ENCODE data around the gene INSM1.

Gene INSM1

DNA sequence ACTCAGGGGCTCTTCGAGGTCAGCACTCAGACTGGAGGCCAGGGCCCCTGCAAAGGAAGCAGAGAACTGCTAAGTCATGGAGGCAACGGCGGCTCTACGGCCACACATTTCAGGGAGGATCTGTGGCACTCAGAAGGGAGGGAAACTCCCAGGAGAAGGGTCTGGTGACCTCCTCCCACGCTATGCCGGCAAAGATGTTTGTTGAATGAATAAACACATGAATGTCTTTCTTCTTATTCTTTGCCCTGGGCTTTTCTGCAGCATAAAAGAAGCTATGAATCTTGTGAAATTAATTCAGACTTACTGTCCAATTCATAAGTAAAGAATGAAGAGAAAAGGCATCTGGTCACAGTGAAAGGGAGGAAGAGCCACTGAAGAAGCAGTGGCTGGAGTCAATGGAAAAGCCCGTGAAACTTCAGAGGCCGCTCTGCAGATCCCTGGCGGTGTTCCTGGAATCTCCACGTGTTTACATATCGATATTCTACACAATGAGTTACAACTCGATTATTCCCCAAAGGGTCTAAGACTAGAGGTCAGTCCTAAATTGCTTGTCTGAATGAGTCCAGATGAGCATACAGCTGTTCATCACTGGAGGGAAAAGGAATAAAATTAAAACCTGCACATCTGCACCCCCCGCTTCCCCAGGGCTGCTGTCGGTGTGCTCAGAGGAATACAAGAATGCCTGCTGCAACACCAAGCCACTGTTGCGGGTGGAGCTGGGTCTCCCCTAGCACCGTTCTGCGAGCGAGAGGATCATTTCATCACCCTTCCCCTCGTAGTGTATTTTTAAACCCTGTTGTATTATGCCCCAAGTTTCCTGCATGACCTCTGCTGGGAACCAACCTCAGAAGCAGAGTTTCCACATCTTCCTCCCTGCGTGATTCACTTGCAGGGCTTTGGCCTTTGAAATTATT, 25.6 kb downstream of the INSM1 start:
- peak; percentile 39 for DNase-seq (ENCODE audit: low spot score)

DNA sequence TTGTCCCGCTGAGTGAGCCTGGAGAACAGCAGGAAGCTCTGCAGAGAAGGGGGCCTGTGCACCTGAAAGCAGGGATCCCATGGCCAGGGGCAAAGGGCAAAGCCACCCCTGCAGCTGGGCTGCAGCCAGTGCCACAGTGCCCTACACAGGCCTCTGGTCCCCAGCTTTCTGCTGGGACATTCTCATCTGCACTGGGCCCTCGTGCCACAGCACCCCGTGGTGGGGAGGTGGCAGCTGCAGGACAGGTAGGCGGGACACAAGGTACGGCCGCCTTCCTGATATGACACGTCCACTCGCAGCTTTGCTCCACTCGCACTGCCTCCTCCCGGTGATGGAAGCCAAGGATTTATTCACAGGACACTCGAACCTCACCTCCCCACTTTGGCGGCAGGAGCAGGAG, 27.2 kb downstream of the INSM1 start:
- no peak for DNase-seq (ENCODE audit: low spot score)

DNA sequence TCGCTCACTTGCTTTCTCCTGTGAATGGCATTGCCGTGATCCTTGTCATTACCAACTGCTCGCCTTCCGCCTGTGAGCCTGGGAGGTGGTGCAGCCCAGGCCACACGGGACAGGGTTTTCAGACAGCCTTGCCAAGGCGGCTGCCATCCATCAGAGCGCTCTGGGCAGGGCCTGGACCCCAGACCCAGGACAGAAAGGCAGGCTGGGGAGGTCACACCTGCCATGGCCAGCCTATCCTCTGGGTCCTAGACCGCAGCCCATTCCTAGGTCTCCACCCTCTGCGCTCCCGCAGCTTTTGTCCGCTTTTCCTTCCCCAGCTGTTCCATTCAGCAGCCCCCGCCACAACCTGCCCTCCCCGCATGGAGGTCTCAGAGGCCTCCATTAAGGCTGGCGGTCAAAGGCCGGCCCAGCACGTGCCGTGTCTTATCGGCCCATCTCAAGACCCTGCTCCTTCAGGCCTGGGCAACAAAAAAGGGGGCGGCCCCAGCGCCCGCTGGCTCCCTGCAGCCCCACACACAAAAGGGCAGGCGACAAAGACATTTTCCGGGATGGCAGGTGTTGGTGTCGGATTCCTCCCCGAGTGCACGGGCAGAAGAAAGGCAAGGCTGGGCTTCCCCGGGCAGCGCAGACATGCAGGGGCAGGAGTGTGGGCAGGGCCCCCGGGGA, 28.1 kb downstream of the INSM1 start:
- no peak for DNase-seq (ENCODE audit: low spot score)

DNA sequence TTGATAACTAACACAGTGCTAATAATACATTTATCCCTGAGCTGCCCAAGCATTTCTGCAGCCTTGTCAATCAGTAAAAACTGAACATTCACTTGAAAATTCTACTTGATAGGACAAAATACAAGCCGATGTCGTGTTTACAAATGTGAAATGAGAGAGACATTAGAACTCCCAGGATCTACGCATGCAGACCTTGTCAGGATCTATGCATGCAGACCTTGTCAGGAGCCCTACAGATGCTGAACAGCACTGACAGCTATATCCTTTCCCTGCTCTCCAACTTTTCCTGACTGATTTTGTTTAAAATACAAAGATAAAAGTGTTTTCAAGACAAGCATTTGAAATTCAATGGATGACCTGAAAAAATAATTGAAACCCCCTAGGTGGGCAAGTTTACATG, 28.9 kb downstream of the INSM1 start:
- no peak for DNase-seq (ENCODE audit: low spot score)

DNA sequence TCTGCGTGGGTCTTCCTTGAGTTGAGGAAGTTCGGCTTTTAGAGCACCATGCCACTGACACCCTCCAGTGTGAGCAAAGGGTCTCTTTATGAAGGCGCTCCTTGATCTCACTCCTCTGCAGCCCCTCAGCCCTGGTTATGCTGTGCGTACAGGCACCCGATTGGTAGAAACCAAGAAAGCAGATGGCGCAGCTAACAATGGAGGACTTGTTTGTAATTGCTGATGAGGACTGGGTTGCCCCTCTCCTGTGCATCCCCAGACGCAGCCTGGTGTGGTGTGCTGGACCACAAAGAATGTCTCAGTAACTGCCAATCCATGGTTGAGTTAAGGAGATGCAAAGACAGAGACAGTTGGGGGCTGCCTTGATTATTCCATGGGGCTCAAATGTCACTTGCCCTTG, 30.2 kb downstream of the INSM1 start:
- no peak for DNase-seq (ENCODE audit: low spot score)

DNA sequence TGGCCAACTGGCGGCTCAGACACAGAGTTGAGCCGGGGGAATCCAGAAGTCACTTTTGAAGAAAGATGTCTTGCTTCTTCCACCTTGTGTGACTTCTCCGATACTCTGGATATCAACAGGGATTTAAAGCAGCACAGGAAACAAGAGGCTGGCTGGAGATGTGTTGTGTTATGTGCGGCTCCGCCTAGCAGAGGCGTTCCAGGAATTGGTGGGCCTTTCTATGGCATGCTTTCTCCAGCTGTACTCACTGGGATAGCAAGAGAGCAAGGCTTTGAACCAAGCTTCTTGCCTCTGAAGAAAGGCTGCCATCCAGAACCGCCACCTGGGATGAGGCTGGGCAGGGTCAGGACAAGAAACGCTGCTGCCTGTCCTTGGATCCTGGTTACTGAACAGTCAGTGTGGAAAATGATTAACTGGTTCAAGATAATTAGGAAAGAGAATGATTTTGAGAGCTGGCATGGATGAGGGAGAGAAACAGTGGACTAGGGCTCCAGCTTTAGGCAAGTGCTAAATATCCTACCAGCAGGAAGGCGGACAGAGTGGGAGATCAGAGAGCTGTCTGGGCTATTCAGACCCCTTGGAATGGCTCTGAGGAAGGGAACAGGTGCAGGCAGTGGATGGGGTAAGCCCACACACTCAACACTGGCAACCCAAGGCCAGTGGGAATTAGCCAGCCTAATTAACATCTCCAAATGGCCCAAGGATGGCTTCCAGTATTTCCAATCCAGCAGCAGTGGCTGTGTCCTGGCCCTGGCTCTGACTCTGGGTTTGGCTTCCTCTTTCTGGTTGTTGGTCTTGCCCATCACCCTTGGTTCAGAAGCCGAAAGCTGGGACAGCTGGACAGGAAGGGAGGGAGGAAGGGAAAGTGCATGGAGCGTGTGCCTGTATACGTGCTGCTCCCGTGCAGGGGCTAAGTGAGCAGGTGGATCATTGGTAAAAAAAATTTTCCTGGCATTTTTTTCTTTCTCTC, 31.9 kb downstream of the INSM1 start:
- no peak for DNase-seq (ENCODE audit: low spot score)

DNA sequence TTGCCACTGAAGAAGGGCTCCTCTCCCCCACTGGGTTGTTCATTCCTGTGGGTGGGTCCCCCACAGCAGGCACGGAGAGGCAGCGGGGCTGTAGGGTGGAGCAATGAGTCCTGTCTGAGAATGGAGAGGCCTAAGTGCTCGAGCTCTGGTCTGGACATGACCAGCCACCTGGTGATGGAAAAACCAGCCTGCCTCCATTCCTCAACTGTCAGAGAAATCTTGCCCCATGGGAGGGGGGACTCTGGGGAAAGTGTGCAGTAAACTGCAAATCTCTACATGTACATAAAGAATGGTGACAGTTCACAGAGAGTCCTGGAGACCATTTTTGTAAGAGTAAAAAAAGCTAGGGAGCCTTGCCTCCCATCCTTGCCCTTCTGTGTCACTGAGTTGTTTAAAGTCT, 34.1 kb downstream of the INSM1 start:
- DNase-seq (ENCODE audit: low spot score), result no peak

DNA sequence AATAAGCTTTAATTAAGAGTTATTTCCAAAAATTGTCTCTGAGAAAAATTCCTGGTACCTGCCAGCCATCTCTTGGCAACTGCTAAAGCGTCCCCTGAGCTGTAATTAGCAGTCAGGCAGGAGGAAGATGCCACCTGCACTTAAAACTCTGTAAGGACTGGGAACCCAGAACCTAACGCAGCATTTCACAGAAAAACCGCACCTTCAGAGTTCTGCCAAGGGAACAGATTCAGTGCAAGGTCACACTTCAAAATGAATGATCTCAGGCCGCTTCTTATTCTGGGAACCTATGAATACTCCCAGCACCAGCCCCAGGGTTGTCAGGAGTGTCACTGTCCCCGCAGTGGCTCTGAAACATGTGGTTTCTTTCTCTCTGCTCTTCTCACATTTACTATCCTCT, 36.7 kb downstream of the INSM1 start:
- DNase-seq (ENCODE audit: low spot score), result no peak

DNA sequence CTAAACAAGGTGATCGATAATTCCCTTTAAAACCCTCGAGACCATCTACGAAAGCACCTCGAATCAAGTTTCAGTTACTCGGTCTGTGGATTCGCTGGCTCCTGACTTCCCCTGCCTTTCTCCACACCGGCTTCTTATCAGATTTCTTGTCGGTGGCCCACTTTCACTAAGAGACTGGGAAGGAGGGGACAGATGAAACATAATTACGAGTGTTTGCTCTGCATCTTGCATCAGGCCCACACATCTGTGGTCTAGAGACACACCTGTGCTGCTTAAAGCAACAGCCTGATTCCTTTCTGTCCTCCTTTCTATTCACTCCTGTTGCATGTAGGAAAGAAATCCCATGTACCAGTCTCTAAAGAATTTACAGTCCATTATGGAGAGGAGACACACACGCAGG, 37.7 kb downstream of the INSM1 start:
- no peak for DNase-seq (ENCODE audit: low spot score)

DNA sequence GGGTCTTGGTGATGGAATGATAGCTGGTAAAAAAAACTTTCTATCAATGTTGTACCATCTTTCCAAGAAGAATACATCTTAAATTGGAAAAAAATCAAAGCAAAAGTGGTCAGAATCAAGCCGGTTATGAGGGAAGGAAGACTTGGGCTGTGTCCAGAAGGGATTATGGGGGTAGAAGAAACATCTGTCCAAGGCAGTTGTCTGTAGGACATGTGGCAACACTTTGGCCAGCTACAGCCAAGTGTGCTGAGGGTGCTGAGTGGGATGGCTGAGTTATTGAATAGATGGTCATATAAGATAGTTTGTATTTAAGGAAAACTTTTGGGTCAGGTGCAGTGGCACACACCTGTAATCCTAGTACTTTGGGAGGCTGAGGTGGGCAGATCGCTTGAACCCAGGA, 38.4 kb downstream of the INSM1 start:
- no peak for DNase-seq (ENCODE audit: low spot score)

DNA sequence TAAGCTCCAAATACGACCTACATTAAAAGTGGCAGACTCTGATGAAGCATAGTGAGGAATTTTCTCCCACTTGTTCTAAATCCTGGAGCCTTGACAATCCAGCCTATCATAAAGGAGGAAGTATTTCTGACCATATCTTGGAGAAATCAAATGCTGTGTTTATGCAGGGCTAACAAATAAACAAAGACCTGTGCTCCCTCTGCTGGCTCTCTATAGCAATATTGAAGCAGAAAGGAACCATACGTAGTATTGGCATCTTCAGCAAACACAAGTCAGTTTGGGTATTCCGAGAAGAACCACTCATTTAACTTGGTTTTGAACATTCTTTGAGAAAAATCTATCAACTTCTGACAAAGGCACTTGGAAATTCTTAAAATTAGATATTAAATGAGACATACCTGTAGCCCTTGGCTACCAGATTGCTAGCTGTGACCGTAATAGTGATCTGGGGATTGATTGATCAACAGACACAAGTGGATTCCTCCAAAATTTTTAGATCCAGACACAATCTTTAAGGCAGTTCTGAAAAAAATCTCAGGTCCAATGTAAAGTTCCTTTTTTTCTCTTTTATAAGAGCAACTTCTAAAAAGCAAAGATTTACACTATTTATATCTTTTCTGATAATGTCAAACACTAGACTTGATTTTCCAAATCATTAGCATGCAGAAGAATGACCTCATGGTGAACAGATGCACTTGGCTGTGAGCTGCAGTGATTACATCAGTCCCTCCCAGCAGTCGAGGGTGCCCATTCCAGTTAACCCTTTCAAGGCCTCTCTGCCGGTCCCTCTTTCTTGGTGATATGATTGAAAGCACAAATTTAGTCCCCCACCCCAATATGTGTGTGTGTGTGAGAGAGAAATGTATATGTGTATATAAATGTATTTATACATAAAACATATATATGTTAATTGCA, 40.2 kb downstream of the INSM1 start:
- peak; percentile 50 for DNase-seq (ENCODE audit: low spot score)

DNA sequence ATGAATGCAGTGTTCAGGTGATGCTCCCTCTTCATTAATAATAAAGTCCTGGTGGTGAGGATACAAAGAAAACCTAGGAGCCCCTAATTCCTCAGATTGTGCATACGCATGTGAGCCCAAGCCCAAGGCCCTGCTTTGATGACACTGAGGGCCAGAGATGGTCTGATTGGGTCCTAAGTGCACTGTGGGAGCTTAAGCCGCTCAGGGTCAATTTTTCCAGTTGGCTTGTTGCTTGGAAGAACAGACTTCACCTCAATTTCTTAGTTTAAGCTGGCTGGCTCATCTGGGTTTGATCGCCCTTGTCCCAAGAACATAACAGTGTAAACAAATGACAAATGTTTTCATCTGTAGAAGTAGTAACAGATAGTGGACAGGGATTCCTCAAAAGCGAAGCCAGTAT, 41.4 kb downstream of the INSM1 start:
- DNase-seq (ENCODE audit: low spot score), result no peak

DNA sequence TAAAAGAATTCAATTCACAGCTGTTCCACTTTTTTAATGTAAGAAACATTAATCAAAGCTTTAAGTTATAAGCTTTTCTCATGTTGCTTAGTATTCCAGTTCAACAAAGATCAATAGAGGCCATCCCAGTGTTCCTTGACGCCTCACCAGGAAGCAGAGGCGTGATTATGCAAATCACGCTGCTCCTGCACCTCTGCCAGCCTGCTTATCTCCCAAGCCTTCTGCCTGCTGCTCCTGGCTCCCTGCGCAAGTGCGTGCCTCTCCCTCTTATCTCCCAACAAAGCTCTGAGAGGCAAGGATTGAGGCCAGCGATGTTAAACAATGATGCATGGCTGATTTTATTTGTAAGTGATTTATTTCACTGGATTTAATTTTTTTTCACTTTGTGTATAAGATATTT, 42.8 kb downstream of the INSM1 start:
- no peak for DNase-seq (ENCODE audit: low spot score)

DNA sequence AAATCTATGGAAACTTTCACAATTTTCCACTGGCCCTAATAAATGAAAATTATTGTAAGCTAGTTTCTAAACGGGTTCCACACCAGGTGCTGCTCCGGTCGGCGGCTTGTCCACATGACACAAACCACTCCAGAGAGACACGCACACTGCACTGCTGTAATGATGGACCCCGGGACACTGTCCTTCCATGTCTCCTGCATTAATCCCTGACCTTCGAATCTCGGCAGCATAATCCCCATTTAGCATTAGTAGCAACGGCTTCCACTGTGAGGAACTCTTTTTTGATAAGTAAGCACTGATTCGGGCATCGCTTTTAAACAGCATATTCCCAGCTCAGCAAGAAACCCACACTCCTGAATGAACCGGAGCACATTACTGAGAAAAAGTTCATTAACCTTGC, 43.5 kb downstream of the INSM1 start:
- DNase-seq (ENCODE audit: low spot score), result no peak

DNA sequence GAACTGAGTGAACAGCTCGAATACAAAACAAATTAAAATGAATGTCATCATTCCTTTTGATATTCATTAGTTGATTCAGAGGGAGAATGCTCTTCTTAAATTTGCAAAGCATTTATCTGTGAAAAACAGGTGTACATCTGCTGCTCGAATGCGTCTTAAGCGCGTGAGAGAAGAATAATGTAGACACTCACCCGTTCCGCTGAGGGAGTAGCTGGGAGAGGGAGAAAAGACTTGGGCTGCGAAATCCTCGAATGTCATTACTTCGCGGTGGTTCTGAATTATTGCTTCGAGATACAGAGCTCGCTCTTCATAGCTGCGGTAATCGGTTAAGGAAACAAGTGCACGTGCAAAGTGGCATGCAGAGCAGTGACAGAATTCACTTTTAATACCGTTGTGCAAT, 43.9 kb downstream of the INSM1 start:
- DNase-seq (ENCODE audit: low spot score), result no peak

DNA sequence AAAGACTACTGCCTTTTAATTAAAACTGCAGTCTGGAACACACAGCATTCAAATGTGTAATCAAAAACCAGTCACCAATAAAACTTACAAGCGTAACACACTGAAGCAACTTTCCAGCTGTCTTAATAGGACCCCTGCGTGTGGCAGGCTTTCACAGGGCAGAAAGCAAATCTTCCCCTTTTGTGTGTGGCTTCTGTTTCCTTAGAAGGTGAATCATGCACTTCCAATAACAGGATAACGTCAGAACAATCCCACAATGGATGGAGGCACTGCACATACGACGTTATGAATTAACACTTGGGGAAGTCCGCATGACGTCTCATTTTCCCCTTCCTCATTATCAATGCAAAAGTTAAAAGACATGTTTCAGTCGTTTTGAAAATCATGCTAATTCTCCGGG, 44.8 kb downstream of the INSM1 start:
- DNase-seq (ENCODE audit: low spot score), result no peak

DNA sequence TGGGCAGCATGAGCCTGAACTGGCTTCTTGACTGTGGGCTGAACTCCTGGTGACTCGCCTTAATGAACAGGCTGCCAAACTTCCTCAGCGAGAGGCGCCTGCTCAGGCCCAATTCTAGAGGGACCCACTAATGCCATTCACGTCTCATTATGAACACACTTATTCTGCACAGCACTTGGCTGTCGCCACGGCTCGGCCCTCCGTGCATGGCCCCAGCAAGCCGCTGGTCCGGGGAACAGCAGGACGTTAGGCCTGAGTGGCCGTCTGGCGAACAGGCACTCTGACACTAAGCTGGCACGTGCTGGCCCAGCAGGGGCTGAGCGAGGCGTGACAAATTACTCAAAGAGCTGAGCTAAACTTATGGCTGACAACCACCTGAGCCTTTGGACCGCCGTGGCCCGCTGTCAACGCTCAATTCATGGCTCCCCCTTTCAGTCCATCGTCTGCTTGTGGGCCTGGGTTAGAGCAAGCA, 45.9 kb downstream of the INSM1 start:
- no peak for DNase-seq (ENCODE audit: low spot score)

DNA sequence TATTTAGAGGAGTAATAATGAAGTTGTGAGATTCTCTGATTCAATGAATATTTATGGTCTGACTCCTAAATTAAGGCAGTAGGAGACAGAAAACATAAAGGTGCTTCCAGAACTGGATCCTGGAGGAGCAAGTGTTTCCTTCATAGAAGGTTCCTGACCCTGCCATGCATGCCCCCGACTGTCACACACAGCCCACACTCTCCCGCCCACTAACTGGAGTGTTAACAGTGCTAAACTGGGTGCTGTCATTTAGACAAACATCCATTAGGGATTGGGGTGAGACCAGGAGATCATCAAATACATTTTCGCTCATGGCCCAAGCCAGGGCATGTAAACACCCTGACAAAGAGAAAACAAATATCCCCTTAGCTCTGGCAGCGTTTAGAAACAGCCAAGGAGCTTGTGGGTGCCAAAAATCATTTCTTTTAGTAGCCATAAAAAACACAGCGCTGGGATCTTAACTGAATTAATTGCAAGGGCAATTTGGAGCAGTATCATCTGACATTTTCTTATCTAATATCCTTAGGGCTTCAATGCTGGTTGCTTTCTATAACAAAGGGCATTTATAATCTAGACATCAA, 46.8 kb downstream of the INSM1 start:
- no peak for DNase-seq (ENCODE audit: low spot score)

DNA sequence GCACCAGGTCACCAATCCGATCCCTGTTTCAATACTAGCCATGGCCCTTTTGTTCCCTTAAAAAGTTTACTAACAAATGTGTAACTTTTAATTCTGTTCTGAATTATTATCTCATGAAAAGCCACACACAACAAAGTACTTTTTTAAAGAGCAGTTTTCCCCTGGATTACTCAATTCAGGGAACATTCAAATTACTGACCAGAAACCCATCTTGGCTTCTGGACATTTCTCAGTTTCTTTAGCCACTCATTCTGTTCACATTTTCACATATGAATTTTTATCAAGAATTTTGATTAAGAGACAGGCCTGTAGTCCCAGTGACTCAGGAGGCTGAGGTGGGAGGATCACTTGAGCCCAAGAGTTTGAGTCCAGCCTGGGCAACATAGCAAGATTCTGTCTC, 47.4 kb downstream of the INSM1 start:
- no peak for DNase-seq (ENCODE audit: low spot score)

DNA sequence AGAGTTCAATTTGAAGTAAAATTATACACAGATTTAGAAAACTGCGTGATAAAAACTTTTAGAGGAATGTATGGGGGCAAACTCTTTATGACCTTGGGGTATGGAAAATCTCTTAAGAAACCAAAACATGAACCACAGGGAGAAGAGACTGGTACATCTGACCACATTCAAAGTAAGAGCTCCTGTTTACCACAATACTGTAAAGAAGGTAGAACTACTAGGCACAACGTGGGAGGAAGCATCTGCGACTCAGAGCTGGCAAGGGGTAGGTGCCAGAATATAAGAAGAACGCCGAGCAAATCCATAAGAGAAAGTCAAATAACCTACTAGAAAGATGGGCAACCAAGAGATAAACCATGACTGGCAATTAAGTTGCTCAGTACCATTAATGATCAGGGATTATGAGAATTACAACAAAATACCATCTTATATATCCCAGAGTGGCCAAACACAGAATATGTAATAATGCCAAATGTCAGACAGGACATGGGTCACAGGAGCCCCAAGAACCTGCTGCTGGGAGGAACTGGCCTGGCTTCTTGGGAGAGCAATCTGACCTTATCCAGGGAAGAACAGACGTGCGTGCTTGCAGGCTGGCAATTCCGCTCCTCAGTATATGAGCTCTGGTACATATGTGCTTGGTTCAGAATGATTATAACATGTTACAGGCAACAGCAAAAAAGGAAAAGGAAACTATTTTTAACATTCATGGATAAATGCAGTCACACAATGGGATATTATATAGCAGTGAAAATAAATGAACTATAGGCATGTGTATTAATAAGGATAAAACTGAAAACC, 50.2 kb downstream of the INSM1 start:
- DNase-seq (ENCODE audit: low spot score), result no peak

Data from AG08396 (cell line).